KOPT-K1 (cell line): ENCODE results near the gene RPRD2.

ENCODE experiments used
- H3K27ac ChIP-seq: fragments of 200-600 bp; sonication (generic); 2 replicates; pipeline ENCODE4 v1.5.1; 2016; ENCODE audit warnings: antibody characterized with exemption, mild to moderate bottlenecking, low read depth, low read length; ENCODE audit not compliant: poor library complexity, severe bottlenecking
- H3K36me3 ChIP-seq: fragments of 200-600 bp; sonication (generic); 2 replicates; pipeline ENCODE4 v1.5.1; 2017; ENCODE audit warnings: antibody characterized with exemption, mild to moderate bottlenecking, low read length, moderate library complexity; ENCODE audit not compliant: insufficient read depth
- H3K9me3 ChIP-seq: fragments of 200-600 bp; sonication (generic); 2 replicates; pipeline ENCODE4 v1.5.1; 2017; ENCODE audit warnings: antibody characterized with exemption, low read length, mild to moderate bottlenecking; ENCODE audit not compliant: insufficient read depth, poor library complexity, severe bottlenecking

Gene RPRD2

DNA sequence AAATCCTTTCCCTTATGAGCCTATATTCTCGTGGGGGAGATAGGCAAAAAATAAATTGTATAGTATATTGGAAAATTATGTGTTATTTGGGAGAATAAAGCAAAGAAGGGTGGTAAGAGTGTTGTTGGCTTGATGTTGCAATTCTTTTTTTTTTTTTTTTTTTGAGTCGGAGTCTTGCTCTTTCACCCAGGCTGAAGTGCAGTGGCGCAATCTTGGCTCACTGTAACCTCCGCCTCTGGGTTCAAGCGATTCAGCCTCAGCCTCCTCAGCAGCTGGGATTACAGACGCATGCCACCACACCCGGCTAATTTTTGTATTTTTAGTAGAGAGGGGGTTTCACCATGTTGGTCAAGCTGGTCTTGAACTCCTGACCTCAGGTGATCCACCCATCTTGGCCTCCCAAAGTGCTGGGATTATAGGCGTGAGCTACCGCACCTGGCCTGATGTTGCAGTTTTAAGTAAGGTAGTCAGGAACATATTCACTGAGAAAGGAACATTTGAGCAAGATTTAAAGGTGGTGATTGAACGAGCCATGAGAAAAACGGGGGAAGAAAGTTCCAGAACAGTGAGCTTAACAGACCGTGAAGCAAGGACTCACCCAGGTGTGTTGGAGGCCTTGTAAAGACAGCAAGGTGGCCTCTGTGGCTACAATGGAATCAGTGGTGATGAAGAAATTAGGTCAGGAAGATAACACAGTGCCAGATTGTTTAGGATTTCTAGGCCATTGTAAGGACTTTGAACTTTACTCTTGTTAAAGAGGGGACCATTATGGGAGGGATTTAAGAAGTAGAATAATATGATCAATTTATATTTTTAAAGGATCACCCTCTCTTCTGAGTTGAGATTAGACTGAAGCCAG is 45.8 kb downstream of the RPRD2 start:
- Histone ChIP-seq H3K9me3 (no peaks in the 10 kb centered on the region), H3K36me3 (no peaks in the 10 kb centered on the region), H3K27ac (no peak overlapping the region)

GRCh38 chr1:150410582-150411101 is 46.7 kb downstream of the RPRD2 start:
- Histone ChIP-seq H3K9me3 (no peaks in the 10 kb centered on the region), H3K36me3 (no peaks in the 10 kb centered on the region), H3K27ac (no peak overlapping the region)

DNA sequence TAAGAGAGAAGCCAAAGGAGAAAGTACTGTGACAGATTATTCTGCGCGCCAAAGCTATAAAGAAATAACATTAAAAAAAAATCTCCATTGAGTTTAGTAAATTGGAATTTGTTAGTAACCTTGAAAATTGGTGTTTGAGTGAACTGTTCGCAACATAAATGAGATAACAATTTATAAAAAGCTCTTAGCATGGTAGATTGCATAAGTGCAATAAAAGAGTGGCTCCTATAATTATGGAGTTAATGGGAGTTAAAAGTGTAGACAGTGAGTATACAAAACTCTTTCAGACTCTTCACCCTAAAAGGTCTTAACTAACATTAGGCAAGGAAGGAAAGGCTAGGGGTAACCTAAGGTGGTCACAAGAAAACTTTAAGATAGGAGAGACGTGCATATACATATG is 50.6 kb downstream of the RPRD2 start:
- H3K9me3 ChIP-seq: no peaks in the 10 kb centered on the region
- peaks cover 19% of the 10 kb centered on the region for H3K36me3 ChIP-seq
- no peak overlapping the region for H3K27ac ChIP-seq

DNA sequence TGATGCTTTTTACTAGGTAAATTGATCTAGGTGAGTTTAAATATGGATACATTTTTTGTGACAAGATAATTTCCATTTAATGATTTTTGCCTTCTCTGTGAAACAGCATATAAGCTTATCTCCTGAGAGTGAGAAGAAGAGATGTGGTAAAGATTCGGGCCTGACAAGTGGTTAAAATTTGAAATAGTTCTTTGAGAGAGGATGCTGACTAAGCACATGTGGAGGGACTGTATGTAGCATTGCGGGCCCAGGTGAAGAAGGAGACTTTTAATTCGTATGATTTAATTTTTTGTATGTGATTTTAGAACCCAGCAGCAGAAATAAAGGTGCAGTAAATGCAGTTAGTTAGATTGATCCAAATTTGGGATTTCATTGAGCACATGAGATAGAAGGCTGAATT is 51.9 kb downstream of the RPRD2 start:
- no peaks in the 10 kb centered on the region for H3K9me3 ChIP-seq
- H3K27ac ChIP-seq: no peak overlapping the region
- peaks cover 32% of the 10 kb centered on the region for H3K36me3 ChIP-seq

DNA sequence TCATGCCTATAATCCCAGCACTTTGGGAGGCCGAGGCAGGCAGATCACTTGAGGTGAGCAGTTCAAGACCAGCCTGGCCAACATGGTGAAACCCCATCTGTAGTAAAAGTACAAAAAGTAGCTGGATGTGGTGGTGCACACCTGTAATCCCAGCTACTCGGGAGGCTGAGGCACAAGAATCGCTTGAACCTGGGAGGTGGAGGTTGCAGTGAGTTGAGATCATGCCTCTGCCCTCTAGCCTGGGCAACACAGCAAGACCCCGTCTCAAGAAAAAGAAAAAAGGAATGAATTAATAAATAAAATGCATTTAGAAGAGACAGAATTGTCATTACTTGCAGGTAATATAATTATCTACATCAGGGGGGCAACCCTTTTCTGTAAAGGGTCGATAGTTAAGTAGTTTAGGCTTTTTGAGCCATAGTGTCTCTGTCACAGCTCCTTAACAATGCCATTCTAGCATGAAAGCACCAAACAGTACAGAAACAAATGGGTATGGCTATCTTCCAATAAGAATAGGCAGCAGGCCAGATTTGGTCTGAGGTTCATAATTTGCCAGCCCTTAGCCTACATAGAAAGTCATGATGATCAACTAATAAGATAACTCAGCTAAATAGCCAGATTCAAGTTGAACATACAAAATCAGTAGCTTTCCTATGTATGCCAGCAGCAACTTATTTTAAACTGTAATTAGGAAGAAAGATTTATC is 56.8 kb downstream of the RPRD2 start:
- no peaks in the 10 kb centered on the region for H3K9me3 ChIP-seq
- peaks cover 50% of the 10 kb centered on the region for H3K36me3 ChIP-seq
- no peak overlapping the region for H3K27ac ChIP-seq

GRCh38 chr1:150422541-150422940 is 58.6 kb downstream of the RPRD2 start:
- Histone ChIP-seq H3K36me3 (peaks cover 50% of the 10 kb centered on the region), H3K27ac (no peak overlapping the region), H3K9me3 (no peaks in the 10 kb centered on the region)

GRCh38 chr1:150429805-150430204 is 65.9 kb downstream of the RPRD2 start:
- H3K9me3 ChIP-seq: no peaks in the 10 kb centered on the region
- H3K27ac ChIP-seq: no peak overlapping the region
- H3K36me3 ChIP-seq: peaks cover 3% of the 10 kb centered on the region

- Histone ChIP-seq H3K36me3 (peaks cover 57% of the 10 kb centered on the region), H3K27ac (no peak overlapping the region), H3K9me3 (no peaks in the 10 kb centered on the region)
Measured at GRCh38 chr1:150441121-150441520, 77.2 kb downstream of the RPRD2 start.

DNA sequence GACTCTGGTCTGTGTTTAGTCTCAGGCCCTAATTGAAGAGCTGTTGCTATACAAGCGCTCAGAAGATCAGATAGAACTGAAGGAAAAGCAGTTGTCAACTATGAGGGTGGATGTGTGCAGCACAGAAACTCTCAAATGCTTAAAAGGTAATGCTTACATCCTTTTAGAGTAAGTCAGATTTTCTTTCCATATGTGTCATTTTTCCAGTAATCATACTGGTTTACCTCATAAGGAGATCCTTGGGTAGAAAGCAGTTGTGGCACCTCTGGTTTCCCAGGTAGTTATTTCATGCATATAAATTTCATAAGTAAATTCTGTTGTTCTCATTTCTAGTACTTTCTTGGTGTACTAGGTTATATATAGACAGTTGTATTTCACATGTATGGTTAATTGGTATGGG is 80.3 kb downstream of the RPRD2 start:
- Histone ChIP-seq H3K27ac (no peak overlapping the region), H3K9me3 (no peaks in the 10 kb centered on the region), H3K36me3 (peaks cover 74% of the 10 kb centered on the region)

GRCh38 chr1:150456146-150456647 is 92.2 kb downstream of the RPRD2 start:
- Histone ChIP-seq H3K36me3 (peaks cover 91% of the 10 kb centered on the region), H3K27ac (no peak overlapping the region), H3K9me3 (no peaks in the 10 kb centered on the region)

GRCh38 chr1:150464422-150464826 is 100.5 kb downstream of the RPRD2 start:
- Histone ChIP-seq H3K36me3 (peaks cover 76% of the 10 kb centered on the region), H3K9me3 (no peaks in the 10 kb centered on the region), H3K27ac (no peak overlapping the region)

- Histone ChIP-seq H3K9me3 (no peaks in the 10 kb centered on the region), H3K36me3 (peaks cover 77% of the 10 kb centered on the region)
Measured at GRCh38 chr1:150466964-150467363, 103.0 kb downstream of the RPRD2 start.

DNA sequence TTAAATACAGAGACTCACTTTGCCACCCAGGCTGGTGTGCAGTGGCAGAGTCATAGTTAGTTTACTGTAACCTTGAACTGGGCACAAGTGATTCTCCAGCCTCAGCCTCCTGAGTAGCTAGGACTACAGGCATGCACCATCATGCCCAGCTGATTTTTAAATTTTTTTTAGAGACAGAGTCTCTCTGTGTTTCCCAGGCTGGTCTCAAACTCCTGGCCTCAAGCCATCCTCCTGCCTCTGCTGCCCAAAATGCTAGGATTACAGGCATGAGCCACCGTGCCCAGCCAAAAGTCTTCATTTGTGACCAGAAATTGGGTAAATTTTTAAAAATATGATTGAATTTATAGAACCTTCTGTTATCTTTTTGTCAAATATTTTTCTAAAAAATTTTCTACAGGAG is 105.3 kb downstream of the RPRD2 start:
- Histone ChIP-seq H3K27ac (no peak overlapping the region), H3K36me3 (peaks cover 89% of the 10 kb centered on the region), H3K9me3 (no peaks in the 10 kb centered on the region)

More at GRCh38 chr1:150466964-150467363, 103.0 kb downstream of the RPRD2 start:
- no peak overlapping the region for H3K27ac ChIP-seq

GRCh38 chr1:150472601-150473200 is 108.8 kb downstream of the RPRD2 start:
- peaks cover 57% of the 10 kb centered on the region for H3K36me3 ChIP-seq
- no peak overlapping the region for H3K27ac ChIP-seq
- H3K9me3 ChIP-seq: no peaks in the 10 kb centered on the region

GRCh38 chr1:150473659-150474058 is 109.7 kb downstream of the RPRD2 start:
- peaks cover 50% of the 10 kb centered on the region for H3K36me3 ChIP-seq
- H3K27ac ChIP-seq: no peak overlapping the region
- no peaks in the 10 kb centered on the region for H3K9me3 ChIP-seq
